Esophagus (tissue), 2 donors: ENCODE results near the gene DCLK3. TPM values are rescaled to one million over a fixed set of nuclear protein-coding genes. Genes with fewer than 3 reads are reported as not detected.

Experiments used
- H3K27ac ChIP-seq, 2 donors: one replicate each; pipeline ENCODE4 v1.5.1; 2013; ENCODE audit warnings: low read depth in 2 of 2, mild to moderate bottlenecking in 2 of 2, inconsistent platforms in 1 of 2, low read length in 1 of 2, moderate library complexity in 1 of 2
- H3K27me3 ChIP-seq, 2 donors: one replicate each; pipeline ENCODE4 v1.6.1; 2013; ENCODE audit warnings: low read length in 2 of 2, control low read depth in 1 of 2, mild to moderate bottlenecking in 1 of 2; ENCODE audit not compliant: insufficient read depth in 2 of 2, control insufficient read depth in 1 of 2
- H3K36me3 ChIP-seq, 2 donors: one replicate each; pipeline ENCODE4 v1.6.1; 2013; ENCODE audit warnings: low read length in 1 of 2; ENCODE audit not compliant: control insufficient read depth in 2 of 2, insufficient read depth in 2 of 2
- H3K4me1 ChIP-seq, 2 donors: one replicate each; pipeline ENCODE4 v1.6.1; 2013; ENCODE audit warnings: low read length in 1 of 2; ENCODE audit not compliant: control insufficient read depth in 2 of 2, insufficient read depth in 2 of 2
- H3K4me3 ChIP-seq, 2 donors: one replicate each; pipeline ENCODE4 v1.5.1; 2013; ENCODE audit warnings: low read length in 2 of 2, mild to moderate bottlenecking in 2 of 2, low read depth in 1 of 2, moderate library complexity in 1 of 2
- H3K9me3 ChIP-seq, 2 donors: one replicate each; pipeline ENCODE4 v1.6.1; 2013; ENCODE audit warnings: mild to moderate bottlenecking in 2 of 2, low read depth in 1 of 2, low read length in 1 of 2, moderate library complexity in 1 of 2; ENCODE audit not compliant: control insufficient read depth in 2 of 2, insufficient read depth in 1 of 2
- WGBS, 2 donors: extraction: QIAGEN DNeasy Blood & Tissue Kit; methylation state at CpG; one replicate each; pipeline ENCODE4 v1.1.7; 2013; 5-methylcytosine and 5-hydroxymethylcytosine counted together
- polyA plus RNA-seq, 2 donors: library from polyadenylated mRNA; stranded (reverse); fragments of 200-250 nt; gene quantifications; one replicate each; pipeline ENCODE4 v1.2.3, GENCODE V29; 2013
- donor health status: healthy with polysubstance abuse.
- donor health status: Bipolar disorder and iron deficiency.

Gene DCLK3, protein sequence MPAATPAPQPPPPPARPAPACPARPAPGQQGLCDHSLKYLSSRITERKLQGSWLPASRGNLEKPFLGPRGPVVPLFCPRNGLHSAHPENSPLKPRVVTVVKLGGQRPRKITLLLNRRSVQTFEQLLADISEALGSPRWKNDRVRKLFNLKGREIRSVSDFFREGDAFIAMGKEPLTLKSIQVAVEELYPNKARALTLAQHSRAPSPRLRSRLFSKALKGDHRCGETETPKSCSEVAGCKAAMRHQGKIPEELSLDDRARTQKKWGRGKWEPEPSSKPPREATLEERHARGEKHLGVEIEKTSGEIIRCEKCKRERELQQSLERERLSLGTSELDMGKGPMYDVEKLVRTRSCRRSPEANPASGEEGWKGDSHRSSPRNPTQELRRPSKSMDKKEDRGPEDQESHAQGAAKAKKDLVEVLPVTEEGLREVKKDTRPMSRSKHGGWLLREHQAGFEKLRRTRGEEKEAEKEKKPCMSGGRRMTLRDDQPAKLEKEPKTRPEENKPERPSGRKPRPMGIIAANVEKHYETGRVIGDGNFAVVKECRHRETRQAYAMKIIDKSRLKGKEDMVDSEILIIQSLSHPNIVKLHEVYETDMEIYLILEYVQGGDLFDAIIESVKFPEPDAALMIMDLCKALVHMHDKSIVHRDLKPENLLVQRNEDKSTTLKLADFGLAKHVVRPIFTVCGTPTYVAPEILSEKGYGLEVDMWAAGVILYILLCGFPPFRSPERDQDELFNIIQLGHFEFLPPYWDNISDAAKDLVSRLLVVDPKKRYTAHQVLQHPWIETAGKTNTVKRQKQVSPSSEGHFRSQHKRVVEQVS
- polyA plus RNA-seq: under 1 TPM; 0.01 to 0.02 TPM

DNA sequence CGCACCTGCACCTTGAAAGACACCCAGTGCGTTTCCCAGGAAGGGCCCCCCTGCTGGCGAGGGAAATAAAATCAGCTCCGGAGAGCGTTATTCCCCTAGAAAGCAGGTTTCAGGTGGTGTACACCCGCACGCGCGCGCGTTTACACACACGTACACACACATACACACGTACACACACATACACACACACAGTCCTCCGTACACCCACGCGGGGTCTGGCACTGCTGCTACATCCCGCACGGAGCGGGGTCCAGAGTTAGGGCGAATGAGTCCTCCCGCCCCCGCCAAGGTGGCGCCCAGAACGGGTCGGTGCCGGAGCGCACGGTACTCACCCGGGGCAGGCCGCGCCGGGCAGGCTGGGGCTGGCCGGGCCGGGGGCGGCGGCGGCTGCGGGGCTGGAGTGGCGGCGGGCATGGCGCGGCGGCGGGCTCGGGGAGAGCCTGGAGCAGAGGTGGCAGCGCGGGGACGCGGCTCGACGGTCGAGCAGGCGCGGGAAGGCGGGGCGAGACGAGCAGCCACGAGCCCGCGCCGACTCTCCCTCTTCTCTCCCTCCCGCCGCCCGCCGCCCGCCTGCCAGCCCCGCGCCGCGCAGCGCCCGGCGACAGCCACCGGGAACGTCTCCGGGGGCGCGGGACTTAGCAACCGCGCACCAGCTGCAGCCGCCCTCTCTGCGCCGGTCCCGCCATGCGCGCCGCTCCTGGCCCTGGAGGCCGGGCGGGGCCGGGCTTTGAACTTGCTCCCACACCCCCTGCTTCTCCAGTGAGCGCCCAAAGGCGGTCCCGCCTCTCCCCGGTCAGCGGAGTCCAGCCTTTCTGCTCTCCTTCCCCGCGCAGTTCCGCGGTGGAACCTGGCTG lies at the start of gene DCLK3:
Gene DCLK3, minus strand, starts transcription at position 704 of the 854 bp plus-strand sequence. Its CDS starts 290 bp downstream, at position 414.
- Histone ChIP-seq H3K27me3 (peaks cover 0 to 10% of the 10 kb centered on the region in 2 donors), H3K27ac (no peak within 1 kb of the TSS), H3K9me3 (no peaks in the 10 kb centered on the region), H3K36me3 (no peaks in the 10 kb centered on the region), H3K4me3 (peak within 1 kb of the TSS; percentile 32 to 35), H3K4me1 (peaks cover 4 to 9% of the 10 kb centered on the region in 2 donors)
- 3% methylated on average over 51 to 99 of the region's 99 CpGs for WGBS, 2 donors

- H3K36me3 ChIP-seq: no peaks in the 10 kb centered on the region
- no peak overlapping the region for H3K4me3 ChIP-seq
- no peaks in the 10 kb centered on the region for H3K27me3 ChIP-seq
- H3K27ac ChIP-seq: no peak overlapping the region
- peaks cover 0 to 3% of the 10 kb centered on the region in 2 donors for H3K9me3 ChIP-seq
- whole genome bisulfite sequencing, 2 donors: 56% methylated on average over 6 of the region's 6 CpGs
- H3K4me1 ChIP-seq: peaks cover 3% of the 10 kb centered on the region in 2 donors
These were observed 49.0 kb upstream of the DCLK3 start for GRCh38 chr3:36813305-36813704.

DNA sequence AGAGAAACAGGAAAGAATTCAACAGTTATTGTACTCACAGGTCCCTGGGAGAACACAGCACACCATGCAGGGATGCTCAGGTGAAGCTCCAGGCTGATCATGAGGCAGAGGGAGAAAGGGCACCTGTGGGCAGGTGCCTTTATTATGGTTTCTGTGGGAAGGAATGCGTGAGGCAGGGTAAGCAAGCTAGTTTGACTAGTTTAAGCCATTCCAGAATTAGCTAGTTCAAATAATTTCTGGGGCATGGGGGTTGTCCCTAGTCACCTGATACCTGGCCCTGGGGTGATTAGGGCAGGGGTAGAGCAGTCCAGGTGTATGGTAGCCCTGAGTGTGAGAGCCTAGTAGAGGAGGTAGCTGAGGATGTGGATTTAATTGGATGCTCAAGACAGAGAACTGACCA lies 47.9 kb upstream of the DCLK3 start:
- no peaks in the 10 kb centered on the region for H3K36me3 ChIP-seq

DNA sequence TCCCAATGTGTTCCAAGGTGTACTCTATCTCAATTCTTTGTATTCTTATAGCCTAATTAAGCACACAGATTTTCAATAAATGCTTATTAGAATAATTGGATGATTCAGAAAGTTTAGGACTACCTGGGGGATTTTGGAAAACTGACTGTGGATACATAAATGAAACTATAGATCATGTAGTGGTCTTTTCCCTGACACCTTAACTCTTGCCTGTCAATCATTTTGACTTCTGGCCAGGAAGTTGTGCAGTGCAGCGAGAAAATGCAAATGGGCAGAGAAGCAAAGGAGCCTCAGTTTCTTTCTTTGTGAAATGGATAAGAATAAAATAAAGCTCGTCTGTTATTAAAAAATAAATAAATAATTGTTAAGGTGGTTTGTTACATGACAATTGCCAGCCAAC lies 47.4 kb upstream of the DCLK3 start:
- Histone ChIP-seq H3K4me3 (no peak overlapping the region), H3K9me3 (peaks cover 0 to 4% of the 10 kb centered on the region in 2 donors), H3K36me3 (no peaks in the 10 kb centered on the region), H3K4me1 (peaks cover 3% of the 10 kb centered on the region in 2 donors), H3K27me3 (no peaks in the 10 kb centered on the region), H3K27ac (no peak overlapping the region)
- 85 to 89% methylated on average over 2 of the region's 2 CpGs for WGBS, 2 donors

More for the DNA sequence above, 47.9 kb upstream of the DCLK3 start:
- H3K27ac ChIP-seq: no peak overlapping the region
- H3K9me3 ChIP-seq: peaks cover 0 to 4% of the 10 kb centered on the region in 2 donors
- H3K27me3 ChIP-seq: no peaks in the 10 kb centered on the region
- no peak overlapping the region for H3K4me3 ChIP-seq
- H3K4me1 ChIP-seq: peaks cover 3% of the 10 kb centered on the region in 2 donors
- WGBS, 2 donors: 55 to 56% methylated on average over 1 of the region's 1 CpG

- H3K4me3 ChIP-seq: no peak overlapping the region
- no peaks in the 10 kb centered on the region for H3K27me3 ChIP-seq
- H3K36me3 ChIP-seq: no peaks in the 10 kb centered on the region
- WGBS, 2 donors: 94 to 95% methylated on average over 2 of the region's 2 CpGs
- peaks cover 0 to 4% of the 10 kb centered on the region in 2 donors for H3K9me3 ChIP-seq
- no peaks in the 10 kb centered on the region for H3K4me1 ChIP-seq
- no peak overlapping the region for H3K27ac ChIP-seq
These were observed 40.1 kb upstream of the DCLK3 start for GRCh38 chr3:36804295-36805055.

GRCh38 chr3:36803091-36803791 lies 38.9 kb upstream of the DCLK3 start:
- Histone ChIP-seq H3K9me3 (no peaks in the 10 kb centered on the region), H3K4me1 (no peaks in the 10 kb centered on the region), H3K27ac (no peak overlapping the region), H3K4me3 (no peak overlapping the region), H3K27me3 (no peaks in the 10 kb centered on the region), H3K36me3 (no peaks in the 10 kb centered on the region)
- WGBS, 2 donors: 94% methylated on average over 5 of the region's 5 CpGs

DNA sequence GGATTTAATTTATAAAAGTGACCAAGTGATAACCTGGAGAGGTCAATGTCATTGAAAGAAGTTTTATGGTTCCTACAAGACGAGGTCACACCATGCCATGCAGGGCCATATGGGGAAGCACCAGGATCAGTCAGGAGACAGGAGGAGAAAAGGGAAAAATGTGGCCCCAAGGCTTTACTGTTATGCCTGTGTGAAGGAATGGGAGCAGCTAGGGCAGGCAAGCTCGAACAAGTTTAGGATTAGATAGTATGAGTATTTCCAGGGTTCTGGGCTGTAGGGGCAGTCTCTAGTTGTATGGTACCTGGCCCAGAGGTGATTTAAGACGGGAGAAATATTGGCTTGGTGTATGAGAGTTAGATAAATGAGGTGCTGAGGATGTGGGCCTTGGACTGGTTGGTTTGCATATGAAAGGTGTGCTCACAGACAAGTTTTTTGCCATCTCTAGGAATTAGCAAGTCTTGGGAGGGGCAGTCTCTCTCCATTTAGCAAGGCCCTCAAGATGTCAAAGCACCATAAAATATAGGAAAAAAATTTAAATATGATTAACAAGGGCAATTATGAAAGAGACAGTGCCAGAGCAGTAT lies 36.3 kb upstream of the DCLK3 start:
- no peaks in the 10 kb centered on the region for H3K9me3 ChIP-seq
- H3K4me1 ChIP-seq: no peaks in the 10 kb centered on the region
- H3K4me3 ChIP-seq: no peak overlapping the region
- 53 to 62% methylated on average over 3 of the region's 3 CpGs for WGBS, 2 donors
- no peaks in the 10 kb centered on the region for H3K36me3 ChIP-seq
- H3K27ac ChIP-seq: no peak overlapping the region
- no peaks in the 10 kb centered on the region for H3K27me3 ChIP-seq

DNA sequence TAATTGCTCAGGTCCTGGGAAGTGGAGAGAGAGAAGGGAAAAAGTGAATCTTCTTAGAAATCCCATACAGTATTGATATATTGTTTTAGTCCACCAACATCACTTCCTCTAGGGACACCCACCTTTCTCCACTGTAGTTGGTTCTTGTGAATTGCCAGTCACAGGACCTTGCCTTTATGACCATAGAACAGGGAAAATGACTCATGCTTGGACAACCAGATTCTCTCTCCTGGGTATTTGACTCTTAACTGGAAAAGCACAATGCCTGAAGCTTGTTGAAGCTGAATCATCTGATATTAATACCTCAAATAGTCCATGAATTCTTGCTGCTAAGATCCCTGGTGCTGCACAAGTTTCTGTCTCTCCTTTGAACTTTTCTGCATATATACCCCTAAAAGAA lies 32.5 kb upstream of the DCLK3 start:
- H3K4me1 ChIP-seq: no peaks in the 10 kb centered on the region
- H3K4me3 ChIP-seq: no peak overlapping the region
- H3K9me3 ChIP-seq: no peaks in the 10 kb centered on the region
- H3K27ac ChIP-seq: no peak overlapping the region
- H3K27me3 ChIP-seq: no peaks in the 10 kb centered on the region
- H3K36me3 ChIP-seq: no peaks in the 10 kb centered on the region
